Measurements from ENCODE around the gene NPAS1.

Gene NPAS1

DNA sequence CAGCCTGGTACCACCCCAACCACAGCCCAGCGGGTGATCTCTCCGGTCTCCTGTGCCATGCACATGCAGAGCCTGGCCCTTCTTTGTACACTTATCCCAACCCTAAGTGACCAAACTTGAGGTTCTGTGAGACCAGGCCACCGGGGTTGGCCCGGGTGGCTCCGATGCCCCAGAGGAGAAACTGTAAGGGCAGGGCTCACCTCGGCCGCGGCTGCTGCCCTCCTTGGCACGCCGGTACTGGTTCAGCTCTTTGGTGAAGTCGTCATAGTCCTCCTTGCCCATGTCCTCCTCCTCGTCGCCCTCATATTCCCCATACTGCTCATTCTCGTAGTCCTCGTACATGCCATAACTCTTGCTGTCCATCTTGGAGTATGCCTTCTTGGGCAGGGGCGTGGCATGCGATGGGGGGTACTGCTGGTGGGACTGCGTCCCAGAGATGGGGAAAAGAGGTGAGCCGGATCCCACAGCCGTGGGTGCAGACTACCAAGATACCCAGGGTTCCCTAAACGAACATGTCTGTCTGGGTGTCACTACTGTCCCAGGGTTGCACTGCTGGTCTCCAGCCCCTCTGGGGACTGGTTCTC, 70.2 kb downstream of the NPAS1 start:
- TF ChIP-seq GATA3 (IDR thresholded peaks at IDR 0.05; ENCODE audit: low read depth, low read length) (no peak), GATA2 (IDR thresholded peaks at IDR 0.05; ENCODE audit: low read depth, low read length) (no peak)

DNA sequence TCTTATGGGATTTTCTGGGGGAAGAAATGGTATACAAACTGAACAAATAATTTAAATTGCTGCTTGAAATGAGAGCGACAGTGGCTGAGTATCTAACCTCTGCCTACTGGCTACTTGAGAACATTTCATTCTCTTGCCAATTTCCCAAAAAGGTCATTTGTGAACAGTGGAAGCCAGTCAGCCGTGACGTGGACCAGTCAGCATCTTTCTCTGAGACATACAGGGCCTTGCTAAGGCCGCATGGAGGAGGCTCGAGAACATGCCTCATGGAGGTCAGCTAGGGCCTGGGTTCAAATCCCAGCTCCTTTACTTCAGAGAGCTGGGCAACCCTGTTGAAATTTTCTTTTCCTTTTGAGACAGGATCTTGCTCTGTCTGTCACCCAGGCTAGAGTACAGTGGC, 73.6 kb downstream of the NPAS1 start:
- TF ChIP-seq GATA2 (IDR thresholded peaks at IDR 0.05; ENCODE audit: low read depth, low read length) (no peak), GATA3 (IDR thresholded peaks at IDR 0.05; ENCODE audit: low read depth, low read length) (no peak)

DNA sequence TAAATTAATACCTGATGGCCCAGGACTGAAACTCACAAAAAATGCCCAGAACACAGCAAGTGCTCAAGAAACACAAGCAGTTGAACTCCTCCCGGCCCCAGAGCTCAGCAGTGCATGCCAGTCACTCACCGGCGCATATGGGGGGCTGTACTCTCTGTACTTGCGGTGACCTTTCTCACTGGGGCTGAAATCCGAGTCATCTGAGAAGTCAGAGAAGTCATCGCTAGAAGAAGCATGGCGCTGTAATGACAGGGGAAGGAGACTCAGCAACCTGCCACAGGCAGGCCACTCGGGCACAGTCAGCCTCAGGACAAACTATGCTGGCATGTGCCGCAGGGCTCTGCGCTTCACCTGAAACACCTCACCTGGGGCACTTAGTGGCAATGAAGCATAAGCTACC, 74.2 kb downstream of the NPAS1 start:
- no peak for TF ChIP-seq GATA2 (IDR thresholded peaks at IDR 0.05; ENCODE audit: low read depth, low read length)
- no peak for TF ChIP-seq GATA3 (IDR thresholded peaks at IDR 0.05; ENCODE audit: low read depth, low read length)

DNA sequence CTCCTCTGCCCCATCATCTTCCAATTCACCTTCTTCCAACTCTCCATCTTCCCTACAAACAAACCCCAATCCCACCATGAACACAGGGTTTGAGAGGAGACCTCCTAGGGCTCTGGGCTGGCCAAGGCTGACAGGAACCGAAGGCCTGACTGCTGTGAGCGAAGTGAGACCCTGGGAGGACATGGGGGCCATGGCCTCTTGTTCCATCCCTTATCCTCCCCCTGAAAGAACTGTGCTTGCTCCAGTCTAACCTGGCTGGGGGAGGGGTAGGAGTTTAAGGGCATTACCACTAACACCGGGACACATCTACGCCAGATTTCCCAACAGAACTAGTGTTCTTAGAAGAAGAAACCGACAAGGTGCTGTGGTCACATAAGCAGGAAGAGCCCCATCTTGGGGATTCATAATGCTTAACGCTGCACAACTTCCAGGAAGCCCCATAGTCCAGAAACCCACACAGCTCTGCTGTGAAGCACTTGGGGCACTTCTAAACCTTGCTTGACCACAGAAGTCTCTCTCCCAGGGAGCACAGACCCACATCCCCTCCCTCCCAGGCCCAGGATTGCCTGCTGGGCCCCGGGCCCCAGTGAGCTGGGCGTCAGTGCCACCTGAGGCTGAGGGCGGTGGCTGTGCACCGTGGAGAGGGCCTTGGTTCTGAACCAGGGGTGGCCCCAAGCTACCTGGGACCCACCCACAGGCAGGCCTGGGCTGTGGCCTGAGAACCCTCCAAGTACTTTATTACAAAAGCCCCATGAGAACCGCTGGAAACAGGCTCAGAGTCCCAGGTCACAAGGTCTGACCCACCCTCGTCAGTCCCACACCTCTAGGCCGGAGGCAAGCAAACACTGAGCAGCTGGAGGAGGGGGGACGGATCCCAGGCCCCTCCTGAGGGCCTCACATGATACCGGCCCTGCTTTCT, 75.2 kb downstream of the NPAS1 start:
- no peak for TF ChIP-seq GATA2 (IDR thresholded peaks at IDR 0.05; ENCODE audit: low read depth, low read length)
- TF ChIP-seq GATA3 (IDR thresholded peaks at IDR 0.05; ENCODE audit: low read depth, low read length): no peak

All from SH-SY5Y (cell line).